Endodermal cell (in vitro differentiated cells): ENCODE results near the gene NKD2. TPM values are rescaled to one million over a fixed set of nuclear protein-coding genes. Genes with fewer than 3 reads are reported as not detected.
"Not testable (repeated sequence)": the region's sequence is repeated elsewhere in the genome, so short reads cannot be mapped to it uniquely, and the experiment has no call there.

Source experiments
- DNase-seq: peaks from one replicate; pipeline ENCODE4 v3.0.0-alpha.2; 2017
- H3K27ac ChIP-seq: 2 replicates; pipeline ENCODE4 v1.5.1; 2013; ENCODE audit warnings: mild to moderate bottlenecking, low read depth, low read length, moderate library complexity
- H3K27me3 ChIP-seq: 2 replicates; pipeline ENCODE4 v1.6.1; 2013; ENCODE audit warnings: mild to moderate bottlenecking, low read length, moderate library complexity; ENCODE audit not compliant: insufficient read depth, control insufficient read depth, poor library complexity, severe bottlenecking
- H3K36me3 ChIP-seq: 2 replicates; pipeline ENCODE4 v1.7.0; 2013; ENCODE audit warnings: mild to moderate bottlenecking, low read length, moderate library complexity; ENCODE audit not compliant: control insufficient read depth, insufficient read depth
- H3K4me1 ChIP-seq: one replicate; pipeline ENCODE4 v1.7.0; 2013; ENCODE audit warnings: low read length; ENCODE audit not compliant: control insufficient read depth, insufficient read depth
- H3K4me3 ChIP-seq: 2 replicates; pipeline ENCODE4 v1.5.1; 2013; ENCODE audit warnings: mild to moderate bottlenecking, low read length, moderate library complexity
- H3K9ac ChIP-seq: 2 replicates; pipeline ENCODE4 v1.6.1; 2013; ENCODE audit warnings: mild to moderate bottlenecking, low read length, moderate library complexity; ENCODE audit not compliant: poor library complexity, severe bottlenecking; ENCODE audit errors: extremely low read depth
- H3K9me3 ChIP-seq: 2 replicates; pipeline ENCODE4 v1.6.1; 2013; ENCODE audit warnings: mild to moderate bottlenecking, low read length, moderate library complexity; ENCODE audit not compliant: control insufficient read depth
- H3K27ac Mint-ChIP-seq: 2 replicates; pipeline ENCODE4 v1.8.0; 2020; ENCODE audit warnings: mixed read lengths
- H3K27me3 Mint-ChIP-seq: 2 replicates; pipeline ENCODE4 v1.8.0; 2021; ENCODE audit warnings: mild to moderate bottlenecking, mixed read lengths; ENCODE audit not compliant: insufficient read depth
- H3K36me3 Mint-ChIP-seq: 2 replicates; pipeline ENCODE4 v1.8.0; 2020; ENCODE audit warnings: low read depth, mixed read lengths
- H3K4me1 Mint-ChIP-seq: 2 replicates; pipeline ENCODE4 v1.8.0; 2020; ENCODE audit warnings: mixed read lengths
- H3K4me3 Mint-ChIP-seq: 2 replicates; pipeline ENCODE4 v1.8.0; 2020; ENCODE audit warnings: mild to moderate bottlenecking, moderate library complexity, mixed read lengths
- H3K9me3 Mint-ChIP-seq: 2 replicates; pipeline ENCODE4 v1.8.0; 2020; ENCODE audit warnings: mild to moderate bottlenecking, mixed read lengths
- CTCF ChIP-seq: fragments of 200-600 bp; sonication (generic); conservative IDR thresholded peaks from 2 replicates; pipeline ENCODE4 v1.5.0; 2021; ENCODE audit warnings: antibody characterized with exemption, mild to moderate bottlenecking
- WGBS, 2 experiments: methylation state at CpG; one replicate each; pipeline versions ENCODE4 v1.1.5 to v1.1.7; 2013; ENCODE audit warnings: missing lambda C conversion rate in 2 of 2, mixed read lengths in 1 of 2; ENCODE audit not compliant: insufficient coverage in 1 of 2, insufficient read length in 1 of 2; 5-methylcytosine and 5-hydroxymethylcytosine counted together
- total RNA-seq, 2 donors: library from RNA; stranded (reverse); fragmentation: NEBNext Ultra II Directional in 1 of 2; extraction: Animal tissue kit (Norgen Biotek cat#: 25700) in 1 of 2; gene quantifications; 2 replicates in 1 of 2; 3 replicates in 1 of 2; pipeline ENCODE4 v1.2.1, GENCODE V29; 2021

The NKD2 gene
- total RNA-seq, 2 donors from 2014 or later = 11.2 to 13.9 TPM

- Mint-ChIP-seq H3K9me3 (peaks cover 4% of the 10 kb centered on the region), H3K36me3 (no peaks in the 10 kb centered on the region), H3K4me1 (no peaks in the 10 kb centered on the region), H3K27ac (no peak overlapping the region), H3K27me3 (peaks cover 10% of the 10 kb centered on the region), H3K4me3 (no peak overlapping the region)
- Histone ChIP-seq H3K27me3 (peaks cover 11% of the 10 kb centered on the region), H3K4me3 (no peak overlapping the region), H3K36me3 (no peaks in the 10 kb centered on the region), H3K4me1 (no peaks in the 10 kb centered on the region), H3K27ac (no peak overlapping the region), H3K9me3 (no peaks in the 10 kb centered on the region), H3K9ac (no peak overlapping the region)
- DNase-seq = no peak
- no peak for TF ChIP-seq CTCF
- WGBS, 2 experiments = 94 to 95% methylated on average over 7 to 14 of the region's 14 CpGs
These were observed 39.2 kb upstream of the NKD2 start for GRCh38 chr5:969408-969839.

GRCh38 chr5:972575-972974, 36.0 kb upstream of the NKD2 start:
- H3K4me1 Mint-ChIP-seq, H3K4me3 ChIP-seq, H3K27ac Mint-ChIP-seq, H3K36me3 ChIP-seq, H3K27ac ChIP-seq, H3K9me3 ChIP-seq, H3K4me1 ChIP-seq, H3K36me3 Mint-ChIP-seq, H3K9me3 Mint-ChIP-seq, H3K9ac ChIP-seq, H3K4me3 Mint-ChIP-seq, DNase-seq: not testable (repeated sequence)
- H3K27me3 Mint-ChIP-seq = peaks cover 10% of the 10 kb centered on the region
- peaks cover 11% of the 10 kb centered on the region for H3K27me3 ChIP-seq
- 95 to 96% methylated on average over 2 of the region's 2 CpGs for WGBS, 2 experiments

GRCh38 chr5:976849-977751, 31.5 kb upstream of the NKD2 start:
- Mint-ChIP-seq H3K36me3 (no peaks in the 10 kb centered on the region), H3K27me3 (peaks cover 2% of the 10 kb centered on the region), H3K4me3 (no peak overlapping the region), H3K9me3 (peaks cover 4% of the 10 kb centered on the region), H3K4me1 (peaks cover 3% of the 10 kb centered on the region), H3K27ac (no peak overlapping the region)
- TF ChIP-seq CTCF = no peak
- no peaks in the 10 kb centered on the region for H3K9me3 ChIP-seq
- no peak overlapping the region for H3K4me3 ChIP-seq
- no peaks in the 10 kb centered on the region for H3K36me3 ChIP-seq
- no peak overlapping the region for H3K27ac ChIP-seq
- no peaks in the 10 kb centered on the region for H3K4me1 ChIP-seq
- 89 to 92% methylated on average over 14 to 29 of the region's 29 CpGs for WGBS, 2 experiments
- peak; percentile 59 for DNase-seq
- H3K9ac ChIP-seq = no peak overlapping the region
- H3K27me3 ChIP-seq = no peaks in the 10 kb centered on the region
